Ishikawa (cell line): ENCODE data around the gene ABHD1.

Experiments used
- CEBPB ChIP-seq: IDR thresholded peaks from 2 replicates; pipeline ENCODE4 v1.6.1; 2012
- CREB1 ChIP-seq: IDR thresholded peaks from 2 replicates; pipeline ENCODE4 v1.6.1; 2012; ENCODE audit warnings: low read depth
- EGR1 ChIP-seq: IDR thresholded peaks from 2 replicates; pipeline ENCODE4 v1.6.1; 2012
- EP300 ChIP-seq: IDR thresholded peaks from 2 replicates; pipeline ENCODE4 v1.6.1; 2012; ENCODE audit warnings: borderline replicate concordance
- FOXM1 ChIP-seq: IDR thresholded peaks from 2 replicates; pipeline ENCODE4 v1.6.1; 2012; ENCODE audit warnings: low read depth, borderline replicate concordance
- MAX ChIP-seq: IDR thresholded peaks from 2 replicates; pipeline ENCODE4 v1.6.1; 2012
- NFIC ChIP-seq: IDR thresholded peaks from 2 replicates; pipeline ENCODE4 v1.6.1; 2012
- RAD21 ChIP-seq: IDR thresholded peaks from 2 replicates; pipeline ENCODE4 v1.6.1; 2012; ENCODE audit warnings: low read depth
- REST ChIP-seq: IDR thresholded peaks from 2 replicates; pipeline ENCODE4 v1.6.1; 2012; ENCODE audit warnings: low read depth, mild to moderate bottlenecking
- TAF1 ChIP-seq: IDR thresholded peaks from 2 replicates; pipeline ENCODE4 v1.6.1; 2012; ENCODE audit warnings: low read depth, mild to moderate bottlenecking
- TCF12 ChIP-seq: IDR thresholded peaks from 2 replicates; pipeline ENCODE4 v1.6.1; 2012; ENCODE audit warnings: low read depth
- TEAD4 ChIP-seq: IDR thresholded peaks from 2 replicates; pipeline ENCODE4 v1.6.1; 2012
- USF1 ChIP-seq: IDR thresholded peaks from 2 replicates; pipeline ENCODE4 v1.6.1; 2012
- YY1 ChIP-seq: IDR thresholded peaks from 2 replicates; pipeline ENCODE4 v1.6.1; 2012; ENCODE audit warnings: low read depth
- ZBTB7A ChIP-seq: IDR thresholded peaks from 2 replicates; pipeline ENCODE4 v1.6.1; 2012; ENCODE audit warnings: low read depth

ABHD1 gene

GRCh38 chr2:27138111-27138510 is 14.5 kb downstream of the ABHD1 start:
- TF ChIP-seq NFIC: no peak
- TF ChIP-seq CEBPB: no peak
- no peak for TF ChIP-seq ZBTB7A

GRCh38 chr2:27139310-27139709 is 15.7 kb downstream of the ABHD1 start, which contains the start of gene PRR30:
TSS of gene PRR30 (minus strand) at chr2:27139410. CDS start at chr2:27138329, 1,081 bp downstream.
- TF ChIP-seq EP300 (no peak), NFIC (no peak), YY1 (no peak), USF1 (no peak), CEBPB (no peak), TEAD4 (no peak), REST (no peak), RAD21 (no peak), TCF12 (no peak)

GRCh38 chr2:27143285-27143684 is 19.7 kb downstream of the ABHD1 start:
- no peak for TF ChIP-seq ZBTB7A
- no peak for TF ChIP-seq CEBPB
- no peak for TF ChIP-seq MAX
- no peak for TF ChIP-seq TCF12
- TF ChIP-seq TEAD4: no peak
- no peak for TF ChIP-seq USF1
- TF ChIP-seq TAF1: no peak
- TF ChIP-seq EGR1: no peak
- no peak for TF ChIP-seq NFIC
- no peak for TF ChIP-seq FOXM1
- TF ChIP-seq RAD21: no peak
- TF ChIP-seq YY1: no peak
- TF ChIP-seq CREB1: no peak
- no peak for TF ChIP-seq REST
- TF ChIP-seq EP300: no peak

GRCh38 chr2:27145682-27146081 is 22.1 kb downstream of the ABHD1 start:
- TF ChIP-seq EP300 (no peak), NFIC (no peak), CREB1 (no peak), USF1 (no peak), TEAD4 (no peak), ZBTB7A (no peak), TCF12 (no peak), MAX (no peak), FOXM1 (no peak), REST (no peak), RAD21 (no peak), EGR1 (no peak), TAF1 (no peak), CEBPB (no peak), YY1 (no peak)

GRCh38 chr2:27147935-27148334 is 24.3 kb downstream of the ABHD1 start:
- TF ChIP-seq FOXM1 (no peak), YY1 (no peak)
